ENCODE data around the gene ANKRD36C.
"Not testable (repeated sequence)": the region's sequence is repeated elsewhere in the genome, so short reads cannot be mapped to it uniquely, and the experiment has no call there.

ANKRD36C gene

DNA sequence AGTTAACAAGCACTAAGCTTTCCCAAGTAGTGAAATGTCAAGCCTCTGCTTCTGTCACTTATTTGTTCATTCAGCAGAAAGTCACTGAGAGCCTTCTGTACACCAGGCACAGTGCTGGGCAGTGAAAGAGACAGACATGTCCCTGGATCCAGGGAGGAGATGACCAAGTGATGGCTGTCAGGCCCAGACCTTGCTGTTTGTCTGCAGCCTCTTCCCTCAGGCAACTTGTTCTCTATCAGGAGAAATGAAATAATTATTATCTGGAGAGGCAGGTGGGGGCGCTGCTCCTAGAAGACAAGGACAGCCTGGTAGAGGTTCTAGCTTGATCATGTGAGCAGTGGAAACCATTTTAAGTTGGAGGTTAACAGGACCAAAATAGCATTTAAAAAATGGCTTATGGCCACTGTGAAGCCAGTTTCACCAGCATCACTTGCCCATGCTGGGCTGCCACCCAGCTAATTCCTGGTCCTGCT is 21.2 kb upstream of the ANKRD36C start:
- not testable (repeated sequence) for H3K4me3 ChIP-seq (ENCODE audit: low read depth, low read length); DNase-seq (ENCODE audit: low read depth)

DNA sequence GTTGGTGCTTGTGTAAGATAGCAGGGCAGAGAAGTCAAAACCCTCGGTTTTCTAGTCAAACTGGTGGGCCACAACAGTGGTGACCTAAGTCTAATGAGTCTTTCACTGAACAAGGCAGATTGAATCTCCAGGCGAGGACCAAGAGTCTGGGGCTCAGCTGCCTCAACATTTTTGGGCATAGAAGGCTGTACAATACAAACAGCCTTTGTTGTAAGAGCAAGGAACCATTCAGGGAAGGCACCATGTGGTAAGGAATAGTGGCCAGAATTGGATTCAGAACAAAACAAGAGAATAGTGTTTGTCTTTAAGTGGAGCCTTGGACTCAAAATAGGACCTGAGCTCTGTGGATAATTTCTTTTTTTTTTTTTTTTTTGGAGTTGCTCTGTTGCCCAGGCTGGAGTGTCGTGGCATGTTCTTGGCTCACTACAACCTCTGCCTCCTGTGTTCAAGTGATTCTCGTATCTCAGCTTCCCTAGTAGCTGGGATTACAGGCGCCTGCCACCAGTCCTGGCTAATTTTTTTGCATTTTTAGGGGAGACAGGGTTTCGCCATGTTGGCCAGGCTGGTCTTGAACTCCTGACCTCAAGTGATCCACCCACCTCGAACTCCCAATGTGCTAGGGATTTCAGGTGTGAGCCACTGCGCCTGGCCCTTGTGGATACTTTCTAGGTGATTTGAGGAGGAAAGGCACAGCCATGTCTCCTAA is 20.6 kb upstream of the ANKRD36C start:
- DNase-seq (ENCODE audit: low read depth); H3K4me3 ChIP-seq (ENCODE audit: low read depth, low read length): not testable (repeated sequence)

DNA sequence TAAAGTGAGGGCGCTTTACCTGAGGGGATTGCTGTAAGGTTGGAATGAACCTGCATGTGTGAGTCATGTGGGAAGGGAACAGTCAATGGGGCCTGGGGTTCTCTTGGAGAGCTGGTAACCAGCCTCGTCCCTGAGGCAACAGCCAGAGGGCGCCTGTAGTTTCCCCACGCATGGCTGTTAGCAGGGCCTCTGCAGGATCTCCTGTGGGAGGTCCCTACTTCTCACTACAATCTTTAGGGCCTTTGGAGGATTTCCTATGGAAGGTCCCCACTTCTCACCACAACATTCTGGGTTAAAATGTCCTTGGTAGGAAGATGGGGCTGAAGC is 19.5 kb upstream of the ANKRD36C start:
- TF ChIP-seq, protein P1, sequence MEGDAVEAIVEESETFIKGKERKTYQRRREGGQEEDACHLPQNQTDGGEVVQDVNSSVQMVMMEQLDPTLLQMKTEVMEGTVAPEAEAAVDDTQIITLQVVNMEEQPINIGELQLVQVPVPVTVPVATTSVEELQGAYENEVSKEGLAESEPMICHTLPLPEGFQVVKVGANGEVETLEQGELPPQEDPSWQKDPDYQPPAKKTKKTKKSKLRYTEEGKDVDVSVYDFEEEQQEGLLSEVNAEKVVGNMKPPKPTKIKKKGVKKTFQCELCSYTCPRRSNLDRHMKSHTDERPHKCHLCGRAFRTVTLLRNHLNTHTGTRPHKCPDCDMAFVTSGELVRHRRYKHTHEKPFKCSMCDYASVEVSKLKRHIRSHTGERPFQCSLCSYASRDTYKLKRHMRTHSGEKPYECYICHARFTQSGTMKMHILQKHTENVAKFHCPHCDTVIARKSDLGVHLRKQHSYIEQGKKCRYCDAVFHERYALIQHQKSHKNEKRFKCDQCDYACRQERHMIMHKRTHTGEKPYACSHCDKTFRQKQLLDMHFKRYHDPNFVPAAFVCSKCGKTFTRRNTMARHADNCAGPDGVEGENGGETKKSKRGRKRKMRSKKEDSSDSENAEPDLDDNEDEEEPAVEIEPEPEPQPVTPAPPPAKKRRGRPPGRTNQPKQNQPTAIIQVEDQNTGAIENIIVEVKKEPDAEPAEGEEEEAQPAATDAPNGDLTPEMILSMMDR (IDR thresholded peaks at IDR 0.05; ENCODE audit: control insufficient read depth, extremely low read depth, insufficient read depth), result peak; percentile 15; the same call in 1 of the 2 replicates
- DNase-seq (ENCODE audit: low read depth), result not testable (repeated sequence)
- peak overlapping the region; percentile 23; the same call in 1 of the 2 replicates for H3K4me3 ChIP-seq (ENCODE audit: low read depth, low read length)

DNA sequence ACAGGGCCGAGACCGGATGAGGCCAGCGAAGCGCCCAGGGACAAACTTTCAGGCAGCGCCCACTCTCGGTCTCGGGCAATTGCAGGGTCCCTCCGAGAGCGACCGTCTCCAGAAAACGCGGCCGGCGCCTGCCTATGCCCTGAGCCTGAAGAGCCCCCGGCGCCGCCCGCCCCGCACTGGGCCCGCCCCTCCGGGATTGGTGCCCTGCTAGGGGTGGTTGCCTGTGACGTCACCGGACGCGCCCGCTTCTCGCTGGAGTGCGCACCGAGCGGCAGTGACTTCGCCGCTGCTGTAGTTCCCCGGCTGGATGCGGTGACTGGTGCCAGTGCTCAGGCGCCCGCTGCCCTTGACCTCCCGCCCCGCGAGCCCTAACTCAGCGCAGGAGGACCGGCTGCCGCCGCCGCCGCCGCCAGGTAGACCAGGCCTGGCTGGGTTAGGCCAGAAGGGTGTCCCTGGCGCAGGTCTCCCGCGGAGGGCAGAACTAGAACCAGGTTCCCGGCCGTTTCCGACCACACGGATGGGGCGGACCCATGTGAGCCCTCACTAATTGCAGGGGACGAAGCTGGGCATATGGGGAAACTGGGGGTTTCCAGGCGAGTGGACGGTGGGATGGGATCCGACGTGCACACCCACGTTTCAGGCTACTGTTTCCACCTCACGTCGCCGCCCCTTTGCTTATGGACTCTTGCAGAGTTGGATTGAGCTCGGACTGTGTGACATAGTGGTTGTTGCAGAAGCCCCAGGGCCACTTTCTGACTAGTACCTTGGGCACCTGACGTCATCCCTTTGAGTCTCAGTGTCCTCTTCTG is 18.9 kb upstream of the ANKRD36C start:
- DNase-seq (ENCODE audit: low read depth), result peak; percentile 19

DNA sequence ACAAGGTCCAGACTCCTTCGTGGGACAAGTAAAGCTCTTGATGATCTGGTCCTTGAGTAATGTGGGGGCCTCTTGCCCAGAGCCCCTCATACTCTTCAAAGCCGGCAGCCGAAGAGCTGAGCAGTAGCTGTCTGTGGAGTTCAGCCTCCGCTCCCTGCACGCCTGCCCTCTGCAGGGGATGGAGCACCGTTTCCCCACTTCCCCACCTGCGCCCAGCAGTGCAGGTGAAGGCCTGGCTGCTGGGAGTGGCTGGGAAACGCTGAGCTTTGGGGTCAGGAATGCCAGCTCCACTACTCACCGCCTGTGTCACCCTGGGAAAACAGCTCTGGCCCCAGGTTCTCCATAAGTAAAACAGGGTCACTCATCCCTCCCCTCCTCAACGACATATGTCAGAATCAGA is 18.2 kb upstream of the ANKRD36C start:
- H3K4me3 ChIP-seq (ENCODE audit: low read depth, low read length), result peak overlapping the region; percentile 50
- not testable (repeated sequence) for DNase-seq (ENCODE audit: low read depth)

More for the DNA sequence above, 18.9 kb upstream of the ANKRD36C start:
- peak overlapping the region; percentile 50 for H3K4me3 ChIP-seq (ENCODE audit: low read depth, low read length)

DNA sequence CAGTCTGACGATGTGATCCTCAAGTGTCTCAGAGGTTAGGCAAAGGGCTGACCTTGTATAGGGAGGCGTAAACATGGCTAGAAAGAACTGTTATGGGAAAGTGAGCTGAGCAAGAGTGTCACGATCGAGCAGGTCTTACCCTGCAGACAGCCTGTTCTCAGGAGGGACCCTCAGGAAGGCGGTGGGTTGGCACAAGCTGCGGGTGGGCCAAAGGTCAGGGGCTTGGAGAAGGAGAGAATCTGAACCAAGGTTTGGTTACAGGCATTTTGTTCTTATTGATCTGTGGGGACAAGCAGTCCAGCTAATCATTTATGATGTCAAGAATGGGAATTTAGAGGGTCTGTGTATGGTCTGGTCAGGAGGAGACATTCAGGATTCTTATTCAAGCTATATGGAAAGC is 16.4 kb upstream of the ANKRD36C start:
- DNase-seq (ENCODE audit: low read depth), result not testable (repeated sequence)

DNA sequence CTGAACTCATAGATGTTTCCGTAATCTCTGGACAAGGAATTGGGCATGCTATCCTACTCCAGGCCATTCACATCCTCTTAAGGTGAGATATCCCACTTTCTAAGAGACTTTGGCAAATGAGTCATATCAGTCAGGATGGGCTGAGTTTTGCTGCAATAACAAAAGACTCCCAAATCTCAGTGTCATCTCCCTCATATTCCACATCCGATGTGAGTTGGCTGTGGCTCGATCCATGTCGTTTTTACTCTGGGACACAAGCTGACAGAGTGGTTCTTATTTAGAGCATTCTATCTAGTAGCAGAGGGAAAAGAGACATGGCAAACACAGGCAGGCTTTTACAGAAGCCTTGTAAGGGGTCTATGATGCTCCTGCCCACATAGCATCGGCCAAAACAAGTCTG is 14.6 kb upstream of the ANKRD36C start:
- not testable (repeated sequence) for H3K4me3 ChIP-seq (ENCODE audit: low read depth, low read length); DNase-seq (ENCODE audit: low read depth)

More for the DNA sequence above, 16.4 kb upstream of the ANKRD36C start:
- not testable (repeated sequence) for H3K4me3 ChIP-seq (ENCODE audit: low read depth, low read length)

DNA sequence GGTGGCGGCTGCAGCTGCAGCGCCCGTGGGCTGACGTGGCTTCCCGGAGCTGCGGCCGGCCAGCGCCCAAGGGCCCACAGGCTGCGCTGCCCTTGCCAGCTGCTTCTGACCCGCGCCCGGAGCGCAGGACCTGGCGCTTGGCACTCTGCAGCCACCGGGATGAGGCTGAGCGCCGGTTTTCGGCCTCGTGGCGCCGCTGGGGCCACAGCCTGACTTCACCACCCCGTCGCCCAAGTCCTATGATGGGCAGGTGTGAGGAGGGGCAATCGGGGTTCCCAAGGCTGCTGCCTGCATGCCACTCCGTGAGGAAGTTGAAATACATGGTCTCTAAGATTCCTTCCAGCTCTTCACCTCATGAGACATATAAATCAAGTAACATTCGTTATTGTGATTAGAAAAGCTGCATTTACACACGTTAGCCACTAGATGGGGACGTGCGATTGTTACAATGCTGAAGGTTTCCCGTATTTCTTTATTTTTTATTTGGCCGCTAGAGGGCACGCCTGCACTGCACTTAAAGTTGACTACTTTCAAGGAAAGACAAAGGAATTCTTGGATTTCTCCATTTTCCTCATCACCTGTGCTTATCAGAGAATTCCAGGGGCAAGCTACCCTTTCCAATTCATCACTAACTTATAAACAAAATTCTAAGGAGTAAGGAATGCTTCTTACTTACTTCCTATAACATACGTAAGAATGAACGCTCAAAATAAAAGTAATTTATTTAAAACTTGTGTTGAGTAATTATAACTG is 1.1 kb upstream of the ANKRD36C start:
- H3K4me3 ChIP-seq (ENCODE audit: low read depth, low read length), result peak overlapping the region; percentile 50
- TF ChIP-seq, protein P1 (IDR thresholded peaks at IDR 0.05; ENCODE audit: control insufficient read depth, extremely low read depth, insufficient read depth), result peak; percentile 61
- DNase-seq (ENCODE audit: low read depth), result not testable (repeated sequence)

DNA sequence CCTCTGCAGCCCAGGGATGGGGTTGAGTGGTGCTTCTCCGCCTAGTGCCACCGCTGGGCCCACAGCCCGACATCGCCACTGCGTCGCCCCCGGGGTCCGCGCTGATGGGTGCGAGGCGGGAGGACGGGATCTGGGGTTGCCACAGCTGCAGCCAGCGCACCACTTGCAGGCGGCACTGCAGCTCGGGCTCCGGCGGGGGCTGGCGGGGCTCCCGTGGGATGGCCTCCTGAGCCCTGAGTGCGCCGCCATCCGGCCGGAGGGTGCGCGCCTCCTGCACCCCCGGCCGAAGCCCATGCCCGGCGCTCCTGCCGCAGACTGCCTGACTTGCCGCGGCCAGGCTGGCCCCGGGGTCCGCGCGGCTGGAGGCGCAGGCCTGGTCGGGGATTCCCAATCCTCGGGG is 478 bp upstream of the ANKRD36C start:
- H3K4me3 ChIP-seq (ENCODE audit: low read depth, low read length), result peak overlapping the region; percentile 50
- not testable (repeated sequence) for DNase-seq (ENCODE audit: low read depth)

DNA sequence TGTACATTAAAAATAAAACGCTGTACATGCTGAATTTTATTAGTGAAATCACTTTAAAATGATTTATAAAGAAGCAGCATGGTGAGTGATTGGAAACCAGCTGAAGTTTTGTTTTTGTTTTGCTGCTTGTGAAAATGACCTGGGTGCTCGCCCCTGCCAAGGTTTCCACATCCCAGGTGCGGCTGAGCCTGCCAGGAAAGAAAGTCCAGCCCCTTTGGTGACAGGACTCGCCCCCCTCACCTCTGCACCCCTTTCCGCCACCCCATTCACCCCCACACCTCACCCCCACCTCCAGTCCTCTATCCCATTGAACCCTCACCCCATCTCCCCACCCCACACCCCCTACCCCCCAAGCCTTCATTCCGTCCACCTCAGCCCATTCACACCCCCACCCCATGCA is 740 bp downstream of the ANKRD36C start:
- H3K4me3 ChIP-seq (ENCODE audit: low read depth, low read length), result peak overlapping the region; percentile 33
- not testable (repeated sequence) for DNase-seq (ENCODE audit: low read depth)

DNA sequence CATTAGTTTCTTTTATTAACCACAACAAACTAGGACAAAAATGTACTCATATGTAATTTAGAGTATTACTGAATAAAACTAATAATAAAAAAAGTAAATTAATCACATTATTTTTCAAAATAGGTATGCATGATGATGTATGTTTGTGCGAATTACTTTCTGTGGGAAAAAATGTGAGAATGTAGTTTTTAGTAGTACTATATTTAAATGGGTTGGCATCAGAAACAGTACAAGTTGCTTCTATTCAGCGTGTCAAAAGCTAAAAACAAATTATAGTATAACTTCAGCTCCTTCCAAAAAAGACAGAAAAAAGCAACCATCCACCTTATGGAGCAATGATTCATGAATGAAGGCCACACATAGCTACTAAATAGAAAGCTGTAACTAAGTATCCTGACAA is 40.0 kb downstream of the ANKRD36C start:
- not testable (repeated sequence) for H3K4me3 ChIP-seq (ENCODE audit: low read depth, low read length); DNase-seq (ENCODE audit: low read depth)

DNA sequence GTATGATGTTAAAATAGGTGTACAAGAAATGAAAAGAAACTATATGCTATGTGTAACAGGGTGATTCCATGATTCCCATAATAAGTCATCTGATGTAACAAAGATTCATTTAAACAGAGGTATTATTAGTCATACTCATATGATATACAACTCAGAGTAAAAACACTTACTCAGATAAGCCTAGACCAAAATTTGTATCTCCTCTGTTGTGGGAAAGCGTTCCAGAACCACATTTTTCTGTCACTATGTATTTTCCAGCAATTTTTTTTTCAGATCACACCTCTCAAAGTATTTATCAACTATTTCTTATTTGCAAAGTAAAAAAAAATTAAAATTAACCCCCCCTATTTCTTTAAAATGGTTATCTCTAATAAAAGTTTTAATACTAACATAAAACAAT is 43.6 kb downstream of the ANKRD36C start:
- not testable (repeated sequence) for DNase-seq (ENCODE audit: low read depth); H3K4me3 ChIP-seq (ENCODE audit: low read depth, low read length)

DNA sequence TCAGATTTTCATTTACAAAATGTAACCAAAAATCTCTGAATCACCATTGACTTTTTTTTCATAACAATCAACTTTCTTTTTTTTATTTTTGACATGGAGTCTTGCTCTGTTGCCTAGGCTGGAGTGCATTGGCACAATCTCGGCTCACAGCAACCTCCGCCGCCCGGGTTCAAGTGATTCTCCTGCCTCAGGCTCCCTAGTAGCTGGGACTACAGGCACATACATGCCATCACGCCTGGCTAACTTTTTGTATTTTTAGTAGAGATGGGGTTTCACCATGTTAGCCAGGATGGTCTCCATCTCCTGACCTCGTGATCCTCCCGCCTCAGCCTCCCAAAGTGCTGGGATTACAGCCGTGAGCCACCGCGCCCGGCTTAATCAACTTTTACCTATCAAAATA is 51.7 kb downstream of the ANKRD36C start:
- DNase-seq (ENCODE audit: low read depth); H3K4me3 ChIP-seq (ENCODE audit: low read depth, low read length): not testable (repeated sequence)

DNA sequence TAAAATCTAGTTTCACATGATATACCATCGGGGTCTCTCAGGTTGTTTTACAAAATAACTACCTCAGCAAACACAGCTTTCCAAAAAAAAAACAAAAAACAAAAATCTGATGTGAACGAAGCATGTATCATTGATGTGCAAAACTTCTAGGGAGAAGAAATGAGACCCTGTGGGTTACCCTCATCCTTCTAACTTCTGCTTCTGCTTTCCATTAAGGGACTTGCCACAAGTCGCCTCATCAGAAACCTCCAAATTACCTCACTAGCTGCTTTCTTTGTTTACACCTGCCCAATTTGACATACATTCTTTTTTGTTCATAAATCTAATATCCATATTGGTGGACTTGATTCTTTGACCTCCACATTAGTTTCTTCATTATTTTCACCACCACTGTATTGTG is 60.9 kb downstream of the ANKRD36C start:
- DNase-seq (ENCODE audit: low read depth); H3K4me3 ChIP-seq (ENCODE audit: low read depth, low read length): not testable (repeated sequence)

DNA sequence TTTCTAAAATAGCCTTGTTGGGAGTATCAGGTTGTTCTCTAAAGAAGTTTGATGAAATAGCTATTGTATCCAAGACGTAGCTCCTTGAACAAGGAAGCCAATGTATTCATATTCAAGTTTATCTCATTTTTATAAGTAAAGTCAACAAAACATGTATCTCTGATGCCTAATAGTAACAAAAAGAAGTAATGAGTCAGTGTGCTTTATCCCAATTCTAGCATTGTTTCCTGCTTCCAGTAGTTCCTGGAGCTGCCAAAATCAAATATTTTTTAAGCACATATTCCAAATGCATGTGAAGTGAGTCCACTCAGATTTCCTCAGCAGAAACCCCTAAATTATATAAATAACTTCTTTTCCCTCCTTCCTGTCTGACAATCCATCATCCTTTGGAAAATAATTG is 74.6 kb downstream of the ANKRD36C start:
- not testable (repeated sequence) for DNase-seq (ENCODE audit: low read depth)

DNA sequence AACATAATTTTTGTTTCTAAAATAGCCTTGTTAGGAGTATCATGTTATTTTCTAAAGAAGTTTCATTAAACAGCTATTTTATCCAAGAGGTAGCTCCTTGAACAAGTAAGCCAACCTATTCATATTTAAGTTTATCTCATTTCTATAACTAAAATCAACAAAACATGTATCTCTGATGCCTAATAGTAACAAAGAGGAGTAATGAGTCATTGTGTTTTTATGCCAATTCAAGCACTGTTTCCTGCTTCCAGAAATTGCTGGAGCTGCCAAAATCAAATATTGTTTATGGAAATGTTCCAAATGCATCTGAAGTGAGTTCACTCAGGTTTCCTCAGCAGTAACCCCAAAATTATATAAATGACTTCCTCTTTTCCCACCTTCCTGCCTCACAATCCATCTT is 76.5 kb downstream of the ANKRD36C start:
- H3K4me3 ChIP-seq (ENCODE audit: low read depth, low read length); DNase-seq (ENCODE audit: low read depth): not testable (repeated sequence)

More for the DNA sequence above, 74.6 kb downstream of the ANKRD36C start:
- not testable (repeated sequence) for H3K4me3 ChIP-seq (ENCODE audit: low read depth, low read length)
